ENCODE data around the gene ATP6V1E1.
A peak's percentile ranks its signal among the peaks of the same experiment; 100 is the strongest.
"Not testable (repeated sequence)": the region's sequence is repeated elsewhere in the genome, so short reads cannot be mapped to it uniquely, and the experiment has no call there.

The ATP6V1E1 gene

DNA sequence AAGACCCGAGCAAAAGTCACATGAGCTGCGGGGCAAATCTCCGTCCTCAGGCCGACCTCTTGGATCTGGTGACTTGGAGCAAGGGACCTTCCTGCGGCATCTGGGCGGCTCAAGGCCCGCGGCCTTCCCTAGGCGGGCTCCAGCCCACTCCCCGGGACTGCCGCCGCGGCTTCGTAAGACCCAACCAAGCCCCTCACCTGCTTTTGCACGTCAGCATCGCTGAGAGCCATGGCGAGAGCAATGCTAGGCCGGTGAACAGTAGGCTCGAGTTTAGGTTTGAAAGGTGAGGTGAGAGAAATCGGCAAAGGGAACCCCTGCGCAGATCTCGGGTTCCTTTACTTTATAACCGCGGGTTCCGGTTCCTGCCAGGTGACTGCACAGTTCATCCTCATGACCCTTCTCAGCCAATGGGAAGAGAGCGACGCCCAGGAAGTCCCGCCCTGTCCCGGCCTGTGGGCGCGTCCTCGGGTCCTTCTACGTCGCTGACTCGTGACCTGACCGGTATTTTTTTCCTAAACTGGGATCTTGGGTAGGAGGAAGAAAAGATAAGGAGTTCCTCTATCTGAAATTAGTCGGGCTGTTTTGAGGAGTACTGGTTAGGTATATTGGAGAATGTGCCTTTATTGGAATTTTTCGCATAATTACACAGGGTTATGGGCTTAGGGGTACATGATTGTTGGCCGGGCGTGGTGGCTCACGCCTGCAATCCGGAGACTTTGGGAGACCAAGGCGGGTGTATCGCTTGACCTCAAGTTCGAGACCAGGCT is at the start of gene ATP6V1E1:
TSS of gene ATP6V1E1 (minus strand) at position 344 of the 767 bp plus-strand sequence. CDS start at position 230, 114 bp downstream.
- DNase-seq: peak; percentile 95

DNA sequence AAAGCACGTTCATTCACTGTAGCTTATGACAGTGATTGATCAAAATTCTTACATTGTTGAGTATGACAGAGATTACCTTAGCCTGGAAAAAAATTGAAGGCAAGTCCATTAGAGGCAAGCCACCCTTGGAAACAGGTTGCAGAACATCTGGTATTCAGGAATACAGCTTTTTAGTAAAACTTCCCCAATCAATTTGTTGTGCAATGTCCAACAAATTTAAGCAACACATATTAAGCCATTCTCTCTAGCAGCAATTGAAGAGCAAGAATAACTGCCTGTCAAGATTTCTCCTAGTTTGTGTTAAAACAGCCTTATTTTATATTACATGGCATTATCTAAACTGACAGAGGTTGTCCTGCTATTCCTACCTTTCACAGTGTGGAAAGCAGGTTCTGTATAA is 47.0 kb upstream of the ATP6V1E1 start:
- no peak for DNase-seq

GRCh38 chr22:17674152-17674551 is 45.6 kb upstream of the ATP6V1E1 start:
- DNase-seq: no peak

DNA sequence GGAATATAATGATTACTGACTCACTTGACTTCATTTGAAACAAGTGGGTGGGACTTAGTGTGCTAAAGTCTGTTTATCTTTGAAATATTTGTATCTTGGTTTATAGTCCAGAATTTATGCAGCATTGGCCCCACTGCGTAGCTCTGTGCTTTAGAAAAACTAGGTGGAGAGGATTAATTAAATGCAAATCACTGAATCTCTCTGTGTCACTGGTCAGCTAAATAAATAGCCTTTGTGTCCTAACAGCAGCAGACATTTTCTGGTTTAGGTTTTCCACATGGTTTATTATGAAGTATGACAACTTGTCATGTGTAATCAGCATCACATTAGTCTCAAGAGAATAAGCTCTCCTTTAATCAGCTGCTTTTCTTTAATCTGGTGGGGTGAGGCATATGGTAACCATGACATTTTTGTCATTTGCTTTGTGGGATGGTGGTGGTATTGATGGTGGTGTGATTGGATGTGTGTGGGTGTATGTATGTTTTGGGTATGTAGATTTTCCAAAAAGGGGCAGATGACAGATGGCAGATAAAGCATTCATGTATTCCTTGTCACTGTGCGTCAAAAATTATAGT is 44.0 kb upstream of the ATP6V1E1 start:
- DNase-seq: peak; percentile 22

GRCh38 chr22:17671521-17672092 is 43.1 kb upstream of the ATP6V1E1 start:
- DNase-seq: not testable (repeated sequence)

DNA sequence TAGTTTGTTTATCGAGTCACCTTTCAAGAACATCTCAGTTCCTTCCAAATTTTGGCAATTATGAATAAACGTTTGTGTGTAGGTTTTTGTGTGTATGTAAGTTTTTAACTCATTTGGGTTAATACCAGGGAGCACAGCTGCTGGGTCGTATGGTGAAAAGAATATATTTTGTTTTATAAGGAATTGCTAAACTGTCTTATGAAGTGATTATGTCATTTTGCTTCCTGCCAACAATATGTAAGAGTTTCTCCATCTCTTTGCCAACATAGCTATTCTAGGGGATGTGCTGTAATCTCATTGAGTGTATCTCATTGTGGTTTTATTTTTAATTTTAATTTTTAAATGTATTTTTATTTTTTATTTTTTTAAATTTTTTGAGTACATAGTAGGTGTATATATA is 37.3 kb upstream of the ATP6V1E1 start:
- DNase-seq: no peak

DNA sequence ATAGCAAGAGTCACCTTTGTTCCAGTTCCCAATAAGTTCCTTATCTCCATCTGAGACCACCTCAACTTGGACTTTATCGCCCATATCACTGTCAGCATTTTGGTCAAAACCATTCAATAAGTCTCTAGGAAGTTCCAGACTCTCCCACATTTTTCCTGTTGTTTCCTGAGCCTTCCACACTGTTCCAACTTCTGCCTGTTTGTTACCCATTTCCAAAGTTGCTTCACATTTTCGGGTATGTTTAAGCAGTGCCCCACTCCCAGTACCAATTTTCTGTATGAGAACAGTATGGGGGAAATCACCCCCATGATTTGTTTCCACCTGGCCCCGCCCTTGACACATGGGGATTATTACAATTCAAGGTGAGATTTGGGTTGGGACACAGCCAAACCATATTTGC is 36.7 kb upstream of the ATP6V1E1 start:
- DNase-seq: no peak

- no peak for DNase-seq
These were observed 36.0 kb upstream of the ATP6V1E1 start for GRCh38 chr22:17664414-17665055.

GRCh38 chr22:17656870-17657395 is 28.4 kb upstream of the ATP6V1E1 start:
- DNase-seq: no peak

DNA sequence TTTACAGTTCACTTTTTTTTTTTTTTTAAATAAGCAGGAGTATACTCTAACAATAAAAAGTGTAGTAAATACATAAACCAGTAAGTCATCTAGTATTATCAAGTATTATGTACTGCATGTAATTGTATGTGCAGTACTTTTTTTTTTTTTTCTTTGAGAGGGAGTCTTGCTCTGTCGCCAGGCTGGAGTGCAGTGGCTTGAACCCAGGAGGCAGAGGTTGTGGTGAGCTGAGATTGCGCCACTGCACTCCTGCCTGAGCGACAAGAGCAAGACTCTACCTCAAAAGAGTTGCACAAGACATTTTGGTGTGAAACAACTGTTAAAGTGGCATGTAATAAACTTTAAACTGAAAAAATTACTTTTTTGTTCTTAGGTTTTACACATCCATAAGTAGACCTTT is 26.7 kb upstream of the ATP6V1E1 start:
- no peak for DNase-seq

- no peak for DNase-seq
These were observed 20.0 kb upstream of the ATP6V1E1 start for GRCh38 chr22:17648569-17648968.

- no peak for DNase-seq
These were observed 19.4 kb upstream of the ATP6V1E1 start for GRCh38 chr22:17647991-17648390.

GRCh38 chr22:17647452-17647851 is 18.9 kb upstream of the ATP6V1E1 start:
- DNase-seq: no peak

DNA sequence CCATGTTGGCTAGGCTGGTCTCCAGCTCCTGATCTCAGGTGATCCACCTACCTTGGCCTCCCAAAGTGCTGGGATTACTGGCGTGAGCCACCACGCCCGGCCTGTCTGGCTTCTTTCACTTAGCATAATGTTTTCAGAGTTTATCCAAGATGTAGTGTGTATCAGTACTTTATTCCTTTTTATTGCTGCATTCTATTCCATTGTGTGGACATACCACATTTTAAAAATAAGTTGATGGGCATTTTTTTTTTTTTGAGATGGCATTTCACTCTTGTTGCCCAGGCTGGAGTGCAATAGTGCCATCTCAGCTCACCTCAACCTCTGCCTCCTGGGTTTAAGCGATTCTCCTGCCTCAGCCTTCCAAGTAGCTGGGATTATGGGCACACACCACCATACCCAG is 13.8 kb upstream of the ATP6V1E1 start:
- not testable (repeated sequence) for DNase-seq

DNA sequence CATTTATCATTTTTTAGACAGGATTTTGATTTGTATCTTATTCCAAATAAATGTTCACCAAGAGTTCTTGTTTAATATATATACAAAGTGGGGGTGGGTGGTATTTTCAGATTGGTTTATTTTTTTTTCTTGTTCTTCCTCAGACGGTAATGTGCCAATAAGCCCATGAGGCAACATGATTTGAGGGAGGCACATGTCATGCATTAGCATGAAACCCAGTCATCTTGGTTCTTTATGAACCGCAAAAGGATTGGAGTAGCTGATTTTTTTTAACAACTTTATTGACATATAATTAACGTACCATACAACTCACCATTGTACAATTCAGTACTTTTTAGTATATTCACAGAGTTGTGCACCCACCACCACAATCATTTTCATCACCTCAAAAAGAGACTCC is 12.7 kb upstream of the ATP6V1E1 start:
- DNase-seq: no peak

DNA sequence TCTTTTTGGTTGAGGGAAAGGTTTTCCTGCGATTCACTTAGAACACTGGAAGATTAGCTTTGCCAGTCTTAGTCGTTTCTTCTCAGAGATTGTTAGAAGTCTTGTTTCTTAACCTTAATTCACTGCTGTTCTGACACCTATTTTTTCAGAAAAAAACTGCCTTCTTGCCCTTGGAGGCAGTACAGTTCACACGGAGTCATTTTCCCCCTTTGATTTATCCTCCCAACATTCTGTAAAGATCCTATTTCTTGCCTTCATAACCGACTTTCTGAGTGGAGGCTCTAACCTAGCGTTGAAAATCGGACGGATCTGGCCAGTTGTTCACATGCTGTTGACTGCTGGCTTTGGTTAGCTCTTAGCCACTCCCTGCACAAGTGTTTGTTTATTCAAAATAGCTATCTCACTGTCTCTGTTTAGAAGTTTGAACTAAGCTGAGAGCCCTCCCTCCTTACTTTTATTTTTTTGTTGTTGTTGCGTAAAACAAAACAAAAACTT is 10.7 kb upstream of the ATP6V1E1 start:
- DNase-seq: peak; percentile 14

DNA sequence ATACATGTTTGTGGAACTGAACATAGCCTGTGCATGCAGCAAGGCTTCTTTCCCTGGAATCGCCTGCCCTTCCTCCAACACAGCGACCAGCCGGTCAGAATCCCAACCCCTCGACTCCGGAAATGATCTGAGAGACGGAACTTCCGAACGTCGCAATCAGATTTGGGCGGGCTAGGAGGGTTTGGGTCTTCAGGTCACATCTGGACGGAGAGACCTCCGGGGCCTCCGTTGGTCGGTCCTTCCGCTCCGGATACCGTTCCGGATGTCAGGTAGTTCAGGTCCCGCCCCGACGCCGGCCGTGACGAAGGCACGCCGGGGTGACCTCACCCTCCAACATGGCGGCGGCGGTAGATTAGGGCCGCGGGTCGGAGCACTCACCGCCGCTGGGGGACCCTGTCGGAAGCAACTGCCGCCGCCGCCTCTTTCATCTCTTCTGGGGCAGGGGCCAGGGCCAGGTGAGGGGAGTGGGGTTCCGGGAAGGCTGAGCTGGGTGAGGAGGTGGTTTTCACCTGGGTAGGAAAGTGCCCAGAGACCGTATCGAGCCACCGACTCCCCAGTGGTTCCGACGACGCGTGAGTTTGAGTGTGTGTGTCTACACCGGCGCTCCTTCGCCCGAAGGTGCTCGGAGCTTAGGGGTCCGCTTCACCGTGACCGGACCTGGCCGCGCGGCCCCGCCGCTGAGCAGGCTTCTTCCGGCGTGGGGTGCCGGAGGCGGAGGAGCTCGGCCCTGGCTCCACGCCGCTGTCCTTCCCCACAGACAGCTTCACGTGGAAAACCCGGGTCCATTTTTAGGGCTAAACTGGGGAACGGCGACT is 10.1 kb upstream of the ATP6V1E1 start, which contains the start of gene BCL2L13:
TSS of gene BCL2L13 (plus strand) at position 326 of the 815 bp plus-strand sequence. CDS start 16,955 bp downstream, outside the sequence.
- peak; percentile 94 for DNase-seq

GRCh38 chr22:17638182-17638431 is 9.6 kb upstream of the ATP6V1E1 start:
- DNase-seq: peak; percentile 26

DNA sequence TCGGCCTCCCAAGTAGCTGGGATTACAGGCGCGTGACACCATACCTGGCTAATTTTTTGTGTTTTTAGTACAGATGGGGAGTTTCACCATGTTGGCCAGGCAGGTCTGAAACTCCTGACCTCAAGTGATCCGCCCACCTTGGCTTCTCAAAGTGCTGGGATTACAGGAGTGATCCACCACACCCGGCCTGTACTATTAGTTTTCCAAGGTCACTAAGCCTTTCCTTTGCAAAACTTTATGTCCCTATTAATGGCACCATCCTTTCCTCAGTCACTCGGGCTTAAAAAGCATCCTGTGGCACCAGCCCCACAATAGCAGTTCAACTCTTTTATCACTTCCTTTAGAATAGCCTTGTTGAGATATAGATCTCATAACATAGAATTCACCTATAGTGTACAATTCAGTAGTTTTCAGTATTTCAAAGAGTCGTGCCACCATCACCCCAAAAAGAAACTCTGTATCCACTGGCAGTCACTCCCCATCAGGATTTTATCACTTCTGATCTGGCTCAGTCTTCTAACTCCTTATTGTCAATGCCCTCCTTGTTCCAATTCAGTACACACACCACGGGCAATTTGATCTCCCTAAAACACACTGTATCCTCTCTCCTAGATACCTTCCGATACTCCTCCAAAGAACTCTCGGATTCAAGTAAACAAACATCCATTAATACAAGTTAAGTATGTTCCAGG is 9.1 kb upstream of the ATP6V1E1 start:
- no peak for DNase-seq

GRCh38 chr22:17636850-17637249 is 8.3 kb upstream of the ATP6V1E1 start:
- not testable (repeated sequence) for DNase-seq

- DNase-seq: no peak
These were observed 6.1 kb upstream of the ATP6V1E1 start for GRCh38 chr22:17634696-17635095.

GRCh38 chr22:17633998-17634323 is 5.4 kb upstream of the ATP6V1E1 start:
- DNase-seq: no peak

Data from activated CD4-positive, alpha-beta T cell treated with anti-CD3 and anti-CD28 coated beads for 48 hours (primary cell).